Thyroid gland (tissue), 4 donors: ENCODE results near the gene RXFP1. TPM values are rescaled to one million over a fixed set of nuclear protein-coding genes. Genes with fewer than 3 reads are reported as not detected.

ENCODE experiments used
- DNase-seq, 2 donors: peaks; one replicate each; pipeline ENCODE4 v3.0.0-alpha.2; 2019
- H3K27ac ChIP-seq, 3 donors: fragments of 200-600 bp; sonication (generic); 1 replicate in 2 of 3; 2 replicates in 1 of 3; pipeline ENCODE4 v1.5.1; 2016 to 2019; ENCODE audit warnings: mild to moderate bottlenecking in 1 of 3, moderate library complexity in 1 of 3
- H3K27me3 ChIP-seq: fragments of 200-600 bp; sonication (generic); one replicate; pipeline ENCODE4 v1.5.1; 2019
- H3K36me3 ChIP-seq, 2 donors: fragments of 200-600 bp; sonication (generic); one replicate each; pipeline ENCODE4 v1.5.1; 2016 to 2019
- H3K4me1 ChIP-seq, 2 donors: fragments of 200-600 bp; sonication (generic); one replicate each; pipeline ENCODE4 v1.5.1; 2017 to 2019
- H3K4me3 ChIP-seq, 3 donors: fragments of 200-600 bp; sonication (generic); replicated peaks in 1 of 3; 1 replicate in 2 of 3; 2 replicates in 1 of 3; pipeline ENCODE4 v1.5.1; 2016; ENCODE audit warnings: mild to moderate bottlenecking in 1 of 3
- H3K9me3 ChIP-seq: fragments of 200-600 bp; sonication (generic); one replicate; pipeline ENCODE4 v1.5.1; 2017
- CTCF ChIP-seq, 6 experiments: fragments of 200-600 bp in 3 of 6; fragments of 450-650 bp in 3 of 6; sonication (generic) in 3 of 6; IDR thresholded peaks; one replicate each; pipeline ENCODE4 v1.5.1; 2016 to 2019; ENCODE audit warnings: antibody characterized with exemption in 6 of 6, mild to moderate bottlenecking in 2 of 6, inconsistent platforms in 1 of 6, moderate library complexity in 1 of 6
- POLR2A ChIP-seq, 2 donors: fragments of 450-650 bp; IDR thresholded peaks; one replicate each; pipeline ENCODE4 v1.6.1; 2017; ENCODE audit warnings: antibody characterized with exemption in 2 of 2, mild to moderate bottlenecking in 2 of 2, moderate library complexity in 1 of 2
- WGBS, 2 donors: methylation state at CpG; one replicate each; pipeline ENCODE4 v1.1.5; 2017; 5-methylcytosine and 5-hydroxymethylcytosine counted together
- intact Hi-C: fragments of 100-400 bp; cut with DNase I; formaldehyde crosslinking; loops from one replicate; pipeline ENCODE4 v1.15.1; 2023
- total RNA-seq, 4 donors: library from RNA; depleted of rRNA; stranded (reverse); fragments of >200 nt; gene quantifications; one replicate each; pipeline ENCODE4 v1.2.3, GENCODE V29; 2016

RXFP1 gene
- total RNA-seq, 4 donors from 2014 or later: 0.13 to 3.5 (median 0.63) TPM

GRCh38 chr4:158496030-158496741, 25.5 kb upstream of the RXFP1 start:
- no peak overlapping the region for H3K27ac ChIP-seq
- intact Hi-C loops: no loop called here
- H3K9me3 ChIP-seq: no peaks in the 10 kb centered on the region
- TF ChIP-seq CTCF (IDR thresholded peaks at IDR 0.05): no peak
- TF ChIP-seq POLR2A (IDR thresholded peaks at IDR 0.05): no peak
- no peak overlapping the region for H3K4me3 ChIP-seq
- H3K4me1 ChIP-seq: no peaks in the 10 kb centered on the region
- H3K27me3 ChIP-seq: no peaks in the 10 kb centered on the region
- peak in 1 of 2 donors; percentile 2 for DNase-seq
- WGBS, 2 donors: 32 to 35% methylated on average over 5 of the region's 5 CpGs
- no peaks in the 10 kb centered on the region for H3K36me3 ChIP-seq

- no peak for TF ChIP-seq POLR2A (IDR thresholded peaks at IDR 0.05)
- no peak for DNase-seq
- Histone ChIP-seq H3K36me3 (no peaks in the 10 kb centered on the region), H3K4me1 (no peaks in the 10 kb centered on the region), H3K9me3 (no peaks in the 10 kb centered on the region), H3K27me3 (no peaks in the 10 kb centered on the region), H3K4me3 (no peak overlapping the region), H3K27ac (no peak overlapping the region)
- intact Hi-C loops: no loop called here
- 78 to 79% methylated on average over 4 of the region's 4 CpGs for WGBS, 2 donors
These were observed 21.6 kb upstream of the RXFP1 start for GRCh38 chr4:158500054-158500453.

- intact Hi-C loops: no loop called here
- WGBS, 2 donors: 79 to 81% methylated on average over 2 of the region's 2 CpGs
- TF ChIP-seq POLR2A (IDR thresholded peaks at IDR 0.05): no peak
- no peak for TF ChIP-seq CTCF (IDR thresholded peaks at IDR 0.05)
These were observed 8.4 kb upstream of the RXFP1 start for GRCh38 chr4:158513256-158513655.

GRCh38 chr4:158519226-158519625, 2.5 kb upstream of the RXFP1 start:
- H3K27me3 ChIP-seq: no peaks in the 10 kb centered on the region
- H3K4me3 ChIP-seq: no peak overlapping the region
- H3K4me1 ChIP-seq: no peaks in the 10 kb centered on the region
- H3K9me3 ChIP-seq: no peaks in the 10 kb centered on the region
- WGBS, 2 donors: 22 to 29% methylated on average over 7 of the region's 7 CpGs
- no peaks in the 10 kb centered on the region for H3K36me3 ChIP-seq
- no peak overlapping the region for H3K27ac ChIP-seq
- TF ChIP-seq CTCF (IDR thresholded peaks at IDR 0.05) (no peak), POLR2A (IDR thresholded peaks at IDR 0.05) (no peak)
- DNase-seq: no peak
- intact Hi-C loops: no loop called here

More at GRCh38 chr4:158513256-158513655, 8.4 kb upstream of the RXFP1 start:
- no peak overlapping the region for H3K4me3 ChIP-seq
- no peak for DNase-seq
- H3K27me3 ChIP-seq: no peaks in the 10 kb centered on the region
- H3K27ac ChIP-seq: no peak overlapping the region
- no peaks in the 10 kb centered on the region for H3K9me3 ChIP-seq
- H3K36me3 ChIP-seq: no peaks in the 10 kb centered on the region
- no peaks in the 10 kb centered on the region for H3K4me1 ChIP-seq

GRCh38 chr4:158523990-158524535, 2.4 kb downstream of the RXFP1 start:
- Histone ChIP-seq H3K9me3 (no peaks in the 10 kb centered on the region), H3K4me3 (no peak overlapping the region), H3K36me3 (no peaks in the 10 kb centered on the region), H3K4me1 (no peaks in the 10 kb centered on the region), H3K27me3 (no peaks in the 10 kb centered on the region), H3K27ac (peak overlapping the region in 1 of 3 donors; percentile 33)
- 75 to 79% methylated on average over 7 of the region's 7 CpGs for WGBS, 2 donors
- no peak for DNase-seq
- intact Hi-C loops: no loop called here
- TF ChIP-seq CTCF (IDR thresholded peaks at IDR 0.05) (no peak), POLR2A (IDR thresholded peaks at IDR 0.05) (no peak)
